HG02870 (cell line): ENCODE results near the gene HK3.

Experiments
- ATAC-seq: cut with Tn5 transposase; IDR thresholded peaks from one replicate; pipeline ENCODE4 v1.9.1; 2021; ENCODE audit warnings: mild to moderate bottlenecking, moderate library complexity; ENCODE audit not compliant: unreplicated experiment

The HK3 gene

DNA sequence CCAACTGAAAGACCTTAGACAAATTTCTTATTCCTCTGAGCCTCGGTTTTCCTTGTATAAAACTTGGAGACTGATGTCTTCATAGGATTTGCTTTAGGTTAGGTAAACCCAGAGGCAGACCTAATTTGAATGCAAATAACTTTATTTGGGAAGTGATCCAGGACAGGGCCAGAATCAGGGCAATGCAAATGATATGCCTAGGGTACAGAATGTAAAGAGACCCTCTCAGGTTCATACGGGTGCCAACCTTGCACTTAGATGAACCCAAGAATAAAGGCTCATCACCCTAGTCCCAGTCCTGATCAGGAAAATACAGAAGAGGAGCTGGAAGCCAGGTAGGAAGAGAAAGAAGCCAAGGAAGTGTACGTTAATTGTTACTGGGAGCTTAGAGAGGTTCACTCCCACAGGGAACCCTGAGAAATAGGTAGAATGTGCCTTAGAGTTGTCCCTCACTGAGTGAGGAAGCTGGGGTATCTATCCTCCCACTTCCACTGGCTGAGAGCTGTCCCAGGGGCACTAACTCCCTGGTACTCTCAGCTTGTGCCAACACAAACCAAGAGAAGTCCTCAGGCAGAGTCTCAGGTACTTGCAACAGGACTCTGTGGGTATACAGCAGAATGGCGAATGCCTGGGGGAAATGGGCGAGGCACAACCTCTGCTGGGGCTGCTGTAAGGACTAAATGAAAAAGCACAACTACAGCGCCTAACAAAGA, 3.1 kb upstream of the HK3 start:
- ATAC-seq = no peak

DNA sequence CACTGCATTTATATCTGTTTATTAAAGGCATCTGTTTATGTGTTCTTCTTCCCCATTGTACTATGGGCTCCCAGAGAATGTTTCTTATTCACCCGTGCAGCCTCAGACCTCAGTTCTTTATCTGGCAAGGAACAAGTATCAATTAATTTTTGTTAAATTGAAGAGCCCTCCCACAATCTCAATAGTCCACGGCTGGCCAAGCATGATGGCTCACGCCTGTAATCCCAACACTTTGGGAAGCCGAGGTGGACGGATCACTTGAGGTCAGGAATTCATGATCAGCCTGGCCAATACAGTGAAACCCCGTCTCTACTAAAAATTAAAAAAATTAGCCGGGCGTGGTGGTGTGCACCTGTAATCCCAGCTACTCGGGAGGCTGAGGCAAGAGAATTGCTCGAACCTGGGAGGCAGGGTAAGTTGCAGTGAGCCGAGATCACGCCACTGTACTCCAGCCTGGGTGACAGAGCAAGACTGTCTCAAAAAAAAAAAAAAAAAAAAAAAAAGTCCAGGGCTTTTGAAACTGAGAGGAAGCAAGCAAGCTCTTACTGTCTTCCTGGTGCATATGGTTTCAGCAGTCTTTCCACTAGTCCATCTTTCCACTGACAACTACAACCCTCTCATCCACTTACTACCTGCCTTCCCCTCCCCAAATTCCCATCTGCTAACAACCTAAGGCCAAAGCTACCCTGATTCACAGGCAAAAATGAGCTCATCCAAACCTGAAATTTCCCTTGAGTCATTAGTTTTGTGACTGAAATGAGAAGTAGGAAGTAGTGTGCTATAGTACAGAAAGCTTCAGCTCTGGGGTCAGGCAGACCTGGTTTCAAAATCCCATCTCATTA, 2.3 kb upstream of the HK3 start:
- peak; percentile 76 for ATAC-seq

DNA sequence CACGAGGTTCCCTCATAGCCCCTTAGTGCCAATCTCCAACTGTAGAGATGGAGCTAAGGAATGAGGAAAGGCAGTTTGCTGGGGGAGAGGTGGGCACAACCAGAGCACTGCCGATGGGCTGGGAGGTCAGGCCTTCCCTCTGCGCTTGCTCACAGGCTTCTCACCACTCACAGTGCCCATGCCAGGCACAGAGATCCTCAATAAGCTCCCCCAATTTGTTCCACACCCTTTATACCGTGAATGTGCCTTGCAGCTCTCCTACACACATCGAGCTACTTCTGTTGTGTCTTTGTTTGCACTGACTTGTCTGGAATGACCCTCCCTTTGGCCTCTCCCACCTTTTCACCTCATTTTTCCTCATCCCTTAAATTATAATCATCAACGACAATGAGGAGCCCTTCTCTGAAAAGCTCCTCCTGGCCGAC, 1.6 kb upstream of the HK3 start:
- ATAC-seq = no peak

DNA sequence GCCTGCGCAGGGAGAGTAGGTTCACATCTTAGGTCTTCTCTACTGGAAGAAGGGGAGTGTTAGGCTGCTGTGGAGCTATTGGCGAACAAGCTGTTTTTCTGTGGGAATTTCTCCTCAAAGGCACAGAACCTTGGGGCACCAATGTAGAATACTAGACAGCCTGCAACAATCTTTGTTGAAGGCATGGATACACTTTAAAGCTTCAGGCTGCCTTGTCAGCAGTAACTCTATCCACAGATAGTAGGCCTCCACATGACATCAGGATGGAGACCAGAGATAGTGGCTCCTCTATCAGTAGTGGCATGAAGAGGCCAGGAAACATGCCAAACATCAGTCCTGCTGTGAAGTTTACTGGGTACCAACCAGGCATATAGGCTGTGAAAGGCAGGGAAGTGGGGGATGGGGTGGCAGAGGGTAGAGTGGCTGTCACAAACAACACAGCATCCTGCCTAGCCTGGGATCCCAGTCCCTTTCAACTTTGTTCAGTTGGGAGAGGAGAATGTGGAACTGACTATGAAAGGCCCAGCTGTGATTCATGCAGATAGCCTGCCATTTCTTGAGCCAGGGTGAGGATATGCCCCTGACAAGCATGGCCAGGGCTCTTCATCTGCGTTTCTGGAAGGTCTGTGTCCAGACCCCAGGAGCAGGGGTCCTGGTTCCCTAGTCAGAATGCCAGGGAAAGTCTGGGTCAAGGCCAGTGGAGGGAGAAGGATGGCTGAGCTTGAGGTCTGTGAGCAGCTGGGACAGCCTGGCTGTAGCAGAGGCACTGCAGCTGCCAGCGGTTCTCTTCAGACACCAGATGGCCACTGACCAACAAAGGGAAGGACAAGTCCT, 1.0 kb upstream of the HK3 start:
- no peak for ATAC-seq

DNA sequence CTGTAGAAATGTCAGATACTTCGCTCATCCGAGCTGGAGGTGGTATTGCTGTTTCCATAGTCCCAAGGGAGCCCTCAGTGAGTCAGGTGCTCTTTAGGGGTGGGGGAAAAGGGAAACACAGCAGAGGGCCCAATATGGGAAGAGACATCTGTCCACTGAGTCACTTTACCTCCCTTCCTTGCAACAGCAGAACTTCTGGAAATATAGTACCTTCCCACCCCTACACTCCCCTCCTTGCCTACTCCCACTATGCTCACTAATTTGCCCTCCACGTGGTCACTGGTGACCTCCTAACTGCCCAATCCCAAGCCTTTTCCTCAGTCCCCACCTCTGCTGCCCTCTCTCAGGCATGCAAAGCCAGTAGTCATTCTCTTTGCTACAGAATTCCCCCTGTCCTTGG, 1.9 kb downstream of the HK3 start:
- no peak for ATAC-seq

DNA sequence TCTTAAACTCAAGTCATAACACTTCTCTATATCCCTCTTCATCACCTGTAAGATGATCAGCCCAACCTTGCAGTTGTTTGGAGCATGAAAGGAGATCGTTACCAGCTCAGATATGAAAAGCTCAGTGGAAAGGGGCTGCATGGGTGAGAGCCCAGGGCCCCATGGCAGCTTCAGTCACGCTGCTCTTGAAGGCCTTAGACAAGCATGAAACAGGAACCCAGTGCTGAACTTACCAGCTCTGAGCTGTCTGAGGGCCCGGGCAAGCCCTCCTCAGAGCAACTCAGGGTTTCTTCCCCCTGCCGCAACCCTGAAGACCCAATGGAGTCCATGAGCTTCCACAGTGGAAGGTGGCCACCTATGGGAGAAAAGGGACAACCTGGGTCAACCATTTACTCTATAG, 3.3 kb downstream of the HK3 start:
- ATAC-seq = no peak

DNA sequence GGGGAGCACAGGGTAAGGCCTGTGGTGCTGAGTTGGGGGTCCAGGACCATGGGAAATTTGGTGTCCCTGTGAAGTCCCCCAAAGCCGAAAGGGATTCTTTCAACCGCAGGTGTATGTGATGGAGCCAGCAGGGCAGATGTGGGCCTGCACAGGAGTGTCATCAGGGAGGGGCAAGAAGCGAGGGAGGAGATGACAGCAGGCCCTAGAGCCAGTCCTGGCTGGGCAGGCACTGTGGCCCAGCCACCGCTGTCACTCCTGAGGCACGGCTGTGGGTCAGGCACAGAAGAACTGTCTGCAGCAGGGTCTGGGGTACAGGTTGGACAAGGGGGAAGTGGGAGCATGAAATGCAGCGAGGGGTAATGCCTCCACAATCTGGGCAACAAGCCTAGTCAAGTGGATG, 4.8 kb downstream of the HK3 start:
- ATAC-seq = no peak

DNA sequence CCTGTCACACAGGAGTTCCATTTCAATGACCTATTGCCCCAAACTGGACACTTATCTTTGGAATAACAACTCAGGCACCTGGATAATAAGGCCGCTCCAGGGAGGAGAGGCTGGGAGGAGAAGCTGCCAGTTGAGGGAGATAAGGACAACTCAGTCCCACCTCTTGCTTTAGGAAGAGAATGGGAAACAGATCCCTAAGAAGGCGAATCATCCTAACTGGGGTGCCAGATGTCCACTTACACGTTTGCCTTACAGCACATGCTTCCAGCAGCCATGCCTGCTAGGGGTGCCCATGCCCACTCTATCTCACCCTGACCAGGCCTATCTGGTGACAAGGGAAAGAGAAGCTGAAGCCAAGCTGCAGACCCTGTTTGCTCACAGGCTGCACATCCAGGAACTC, 6.5 kb downstream of the HK3 start:
- no peak for ATAC-seq

DNA sequence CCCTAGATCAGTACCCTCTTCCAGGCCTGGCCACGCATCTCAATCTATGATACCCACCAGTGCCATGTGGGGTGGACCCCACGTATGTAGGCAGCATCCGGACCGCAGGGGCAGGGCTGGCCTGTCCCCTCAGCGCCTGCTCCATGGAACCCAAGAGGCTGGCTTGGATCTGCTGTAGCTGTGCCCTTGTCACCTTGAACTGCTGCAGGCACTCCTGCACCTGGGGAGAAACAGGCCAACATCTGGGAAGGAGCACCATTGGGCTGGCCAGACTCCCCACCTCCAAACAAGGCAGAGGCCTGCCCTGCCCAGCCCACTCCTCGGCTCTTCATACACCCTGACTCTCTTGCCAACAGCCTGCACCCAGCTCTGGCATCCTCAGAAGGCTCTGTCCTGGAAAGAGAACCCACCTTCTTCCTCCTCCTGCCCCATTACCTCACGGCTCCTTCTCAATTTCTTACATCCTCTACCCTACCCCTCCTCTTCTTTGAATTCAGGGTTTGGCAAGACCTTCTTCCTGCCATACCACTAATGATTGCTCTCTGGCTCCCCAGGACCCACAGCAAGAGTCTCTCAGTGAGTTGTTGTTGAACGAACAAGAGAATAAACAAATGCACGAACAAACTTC, 7.7 kb downstream of the HK3 start:
- no peak for ATAC-seq

DNA sequence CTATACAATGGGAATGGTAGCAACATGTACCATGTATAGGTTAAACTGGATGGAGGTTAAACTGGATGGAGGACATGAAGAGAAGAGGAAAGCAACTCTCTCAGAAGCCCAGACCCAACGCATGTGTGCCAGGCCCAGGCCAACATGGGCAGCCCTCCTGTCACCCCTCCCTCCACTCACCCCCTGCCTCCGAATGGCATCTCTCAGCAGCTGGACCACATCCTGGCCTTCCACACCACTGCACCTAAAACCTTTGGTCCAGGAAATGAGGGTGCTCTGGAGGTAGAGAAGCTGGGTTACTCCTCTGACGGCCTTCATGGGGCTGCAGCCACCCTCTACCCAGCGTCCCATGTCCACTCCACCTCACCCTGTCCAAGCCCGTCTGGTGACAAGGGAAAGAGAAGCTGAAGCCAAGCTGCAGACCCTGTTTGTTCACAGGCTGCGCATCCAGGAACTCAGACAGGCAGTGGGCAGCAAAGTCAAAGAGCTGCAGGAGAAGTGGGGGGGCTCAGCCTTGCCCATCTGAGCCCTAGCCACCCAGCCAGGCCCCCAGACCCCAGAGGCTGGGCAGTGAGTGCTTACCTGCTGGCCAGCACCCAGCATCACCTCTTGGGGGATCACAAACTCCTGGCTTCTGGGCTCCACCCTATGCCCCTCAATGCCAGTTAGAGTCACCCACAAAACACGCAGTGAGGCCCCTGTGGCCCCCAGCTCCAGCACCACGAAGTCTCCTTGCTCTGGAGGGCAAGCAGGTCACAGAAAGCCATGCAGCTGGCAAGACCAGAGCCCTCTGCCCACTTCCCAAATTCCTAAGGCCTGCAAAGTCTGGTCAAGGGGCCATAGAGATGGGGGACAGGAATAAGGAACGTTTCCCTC, 8.5 kb downstream of the HK3 start:
- no peak for ATAC-seq

DNA sequence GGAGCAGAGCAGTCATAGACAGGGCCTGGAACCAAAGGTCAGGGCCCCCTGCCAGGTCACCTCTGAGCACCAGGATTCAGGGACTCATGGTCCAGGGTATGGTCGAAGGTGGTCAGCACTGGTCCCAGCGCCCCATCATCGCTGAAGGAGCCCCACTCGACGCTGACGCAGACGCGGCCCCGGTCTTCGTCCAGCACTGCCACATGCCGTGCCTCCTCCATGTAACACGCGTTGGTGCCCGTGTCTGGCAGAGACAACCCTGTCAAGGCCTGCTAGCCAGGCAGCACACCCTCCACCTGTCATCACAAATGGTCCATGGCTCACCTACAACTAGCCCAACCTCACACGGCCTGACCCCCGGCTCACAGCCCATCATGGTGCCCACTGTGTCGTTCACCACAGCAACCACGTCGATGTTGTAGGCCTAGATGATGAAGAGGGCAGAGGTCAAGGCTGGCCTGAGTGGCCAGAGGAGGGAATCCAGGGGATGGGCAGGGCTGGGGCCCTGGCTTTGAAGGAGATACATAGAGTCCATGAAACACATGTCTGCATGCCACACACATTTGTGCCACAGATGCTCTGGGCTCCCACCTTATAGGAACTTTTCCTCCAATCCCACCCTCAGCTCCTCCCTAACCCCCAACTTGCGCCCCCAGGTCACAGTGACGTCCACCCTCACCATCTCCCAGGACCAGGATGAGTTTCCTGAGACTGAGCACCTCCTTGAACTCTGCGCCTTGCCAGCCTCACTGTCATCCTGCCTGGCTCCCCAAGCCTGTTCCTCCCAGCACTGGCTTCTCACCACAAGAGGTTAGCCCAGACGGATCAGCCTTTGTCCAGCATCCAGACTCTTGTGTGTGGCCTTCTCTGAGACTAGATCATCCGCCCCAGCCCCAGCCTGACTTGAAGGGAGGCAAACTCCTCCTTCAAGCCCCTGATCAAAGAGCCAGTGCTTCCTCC, 9.5 kb downstream of the HK3 start:
- ATAC-seq = no peak

DNA sequence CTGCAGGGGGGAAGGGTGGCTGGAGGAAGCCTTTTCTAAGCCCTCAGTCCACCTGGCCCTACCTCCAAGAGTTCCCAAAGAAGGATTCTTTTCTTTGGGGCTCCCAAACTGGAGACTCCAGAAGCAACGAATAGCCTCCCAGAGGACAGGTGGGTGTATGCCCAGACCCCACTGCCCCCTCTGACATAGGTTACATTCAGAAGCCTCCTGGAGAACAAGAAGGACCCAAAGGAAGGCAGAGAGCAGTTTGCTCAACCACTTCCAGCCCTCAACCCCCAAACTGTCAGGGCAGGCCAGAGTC, 10.3 kb downstream of the HK3 start:
- ATAC-seq = no peak

DNA sequence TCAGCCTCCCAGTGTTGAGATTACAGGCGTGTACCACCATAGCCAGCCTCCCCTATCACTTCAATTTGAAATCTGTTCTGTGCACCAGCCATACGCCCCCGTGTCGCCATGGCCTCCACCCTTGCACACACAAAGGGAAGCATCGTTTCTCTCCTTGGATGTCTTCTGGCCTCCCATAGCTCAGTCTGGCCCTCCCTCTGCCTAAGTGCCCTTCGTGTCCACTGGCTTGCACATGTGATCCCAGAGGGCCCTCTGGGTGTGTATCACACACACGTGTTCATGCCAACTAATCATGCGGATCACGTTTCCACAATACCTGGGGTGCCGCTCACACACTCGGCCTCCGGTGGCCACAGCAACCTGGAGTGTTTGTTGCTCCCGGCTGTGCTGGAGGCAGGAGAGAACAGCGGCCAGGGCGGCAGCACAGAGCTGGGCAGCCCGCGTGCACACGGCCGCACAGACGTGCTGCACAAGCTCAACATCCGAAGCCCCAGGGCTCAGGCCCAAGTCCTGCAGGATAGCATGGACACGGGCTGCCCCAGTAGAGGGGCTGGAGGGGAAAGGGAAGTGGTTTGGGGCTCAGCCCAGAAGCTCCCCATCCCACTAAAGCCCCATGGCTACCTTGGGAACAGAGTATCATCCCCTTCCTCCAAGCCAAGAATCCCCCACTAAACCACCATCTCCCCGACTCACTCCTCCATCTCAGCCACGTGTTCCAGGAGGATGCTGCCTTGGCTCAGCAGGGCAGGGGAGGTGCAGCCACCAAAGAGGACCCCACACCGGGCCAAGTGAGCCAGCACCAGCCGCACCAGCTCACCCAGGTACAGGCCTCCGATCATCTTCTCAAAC, 10.9 kb downstream of the HK3 start:
- ATAC-seq = no peak

DNA sequence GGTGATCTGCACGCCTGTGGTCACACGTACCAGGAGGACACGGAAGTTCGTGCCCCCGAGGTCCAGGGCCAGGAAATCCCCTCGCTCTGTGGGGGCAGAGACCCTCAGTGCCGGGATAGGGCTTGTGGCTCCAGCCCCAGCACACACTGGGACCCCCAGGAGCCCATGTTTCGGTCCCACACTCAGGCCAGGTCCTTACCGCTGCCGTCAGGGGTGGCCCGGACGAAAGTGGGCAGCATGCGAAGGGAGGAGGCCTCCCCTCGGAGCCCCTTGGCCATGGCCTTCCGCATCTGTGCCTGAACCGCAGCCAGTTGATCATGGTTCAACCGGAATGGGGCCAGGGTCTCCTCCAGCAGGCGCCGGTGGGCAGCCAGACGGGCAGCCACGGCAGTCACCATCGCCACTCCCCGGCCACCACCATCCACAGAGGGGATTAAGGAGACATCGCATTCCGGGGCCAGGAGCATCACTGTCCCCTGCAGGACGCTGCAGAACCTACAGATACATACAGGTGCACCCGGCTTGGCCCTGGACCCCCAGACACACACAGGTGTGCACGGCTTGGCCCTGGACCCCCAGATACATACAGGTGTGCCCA, 11.8 kb downstream of the HK3 start:
- no peak for ATAC-seq

DNA sequence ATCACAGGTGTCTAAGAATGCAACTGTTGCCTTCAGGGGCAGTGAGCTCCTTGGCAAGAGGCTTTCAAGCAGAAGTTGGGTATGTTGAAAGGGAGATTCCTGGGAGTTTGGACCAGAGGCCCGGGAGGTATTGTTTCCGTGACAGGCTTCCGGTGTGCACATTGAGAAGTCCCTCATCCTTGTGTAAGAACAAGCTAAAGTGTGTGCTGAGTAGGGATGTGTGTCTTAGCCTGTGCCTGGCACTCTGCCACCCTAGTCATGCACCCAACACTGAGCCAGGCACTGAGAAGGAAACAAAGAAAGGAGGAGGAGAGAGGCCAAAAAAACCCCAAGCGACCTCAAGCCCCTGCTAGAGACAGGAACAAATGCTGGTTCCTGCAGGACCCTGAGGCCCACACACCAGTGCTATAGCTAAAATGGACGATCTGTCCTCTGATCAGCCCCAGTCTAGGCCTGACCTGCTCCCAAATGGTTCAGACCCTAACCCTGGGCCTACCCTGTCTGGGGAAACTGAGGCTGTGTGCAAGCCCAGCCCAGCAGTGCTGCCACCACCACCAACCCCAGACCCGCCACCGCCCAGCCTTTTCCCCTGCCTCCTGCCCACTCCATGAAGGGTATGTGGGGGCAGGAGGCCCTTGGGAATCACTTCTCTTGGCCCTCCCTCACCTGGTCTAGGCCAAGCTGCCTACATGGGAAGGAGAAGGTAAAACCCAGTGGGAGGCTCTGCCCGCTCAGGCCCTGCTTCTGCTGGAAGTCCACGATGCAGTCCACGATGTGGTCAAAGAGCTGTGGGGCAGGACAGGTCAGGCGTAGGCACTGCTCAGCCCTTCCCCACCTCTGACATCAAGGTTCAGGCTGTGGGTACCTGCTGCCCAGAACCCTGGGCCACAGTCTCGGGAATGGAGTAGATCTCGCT, 12.6 kb downstream of the HK3 start:
- ATAC-seq = no peak

DNA sequence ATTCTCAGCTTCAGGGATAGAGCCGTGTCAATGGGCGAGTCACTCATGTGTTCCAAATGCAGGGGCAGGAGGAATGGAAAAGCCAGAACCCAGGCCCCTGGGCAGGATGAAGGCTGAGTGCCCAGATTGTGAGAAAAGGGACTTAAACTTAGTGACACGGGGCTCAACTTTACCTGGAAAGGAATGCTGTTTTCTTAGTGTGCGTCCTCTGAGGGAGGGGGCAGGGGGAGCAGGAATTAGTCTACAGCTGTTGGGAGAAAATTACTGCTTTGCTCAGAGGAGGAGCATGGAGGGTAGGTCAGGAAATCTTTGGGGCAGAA, 14.6 kb downstream of the HK3 start:
- ATAC-seq = no peak
